ENCODE results near the gene MTRFR. TPM values are rescaled to one million over a fixed set of nuclear protein-coding genes. Genes with fewer than 3 reads are reported as not detected.

Gene MTRFR
- total RNA-seq, 1 experiment from 2014 or later = 15.7 TPM

Other genes starting within 250 kb of the MTRFR start
- gene PITPNM2, start 82.3 kb upstream of the MTRFR start, total RNA-seq (2021) = 4.8 to 8.2 TPM (median 7.4 TPM) in 3 replicates
- gene MPHOSPH9, start 295 bp upstream of the MTRFR start, total RNA-seq (2021) = 47.5 to 59.0 TPM (median 52.8 TPM) in 3 replicates
- 138 to 151 TPM (median 142 TPM) in 3 replicates for gene CDK2AP1, start 38.4 kb downstream of the MTRFR start, total RNA-seq (2021)
- 42.9 to 52.2 TPM (median 43.5 TPM) in 3 replicates for gene SBNO1, start 131.4 kb downstream of the MTRFR start, total RNA-seq (2021)
- gene KMT5A, start 150.7 kb downstream of the MTRFR start, total RNA-seq (2021) = 20.4 to 28.0 TPM (median 24.0 TPM) in 3 replicates
- 1.1 to 1.4 TPM (median 1.2 TPM) in 3 replicates for gene RILPL2, start 203.2 kb downstream of the MTRFR start, total RNA-seq (2021)
- gene SNRNP35, start 224.7 kb downstream of the MTRFR start, total RNA-seq (2021) = 19.1 to 21.3 TPM (median 20.0 TPM) in 3 replicates

Data from WTC11 (cell line).